ENCODE measurements around the gene ERGIC2.

DNA sequence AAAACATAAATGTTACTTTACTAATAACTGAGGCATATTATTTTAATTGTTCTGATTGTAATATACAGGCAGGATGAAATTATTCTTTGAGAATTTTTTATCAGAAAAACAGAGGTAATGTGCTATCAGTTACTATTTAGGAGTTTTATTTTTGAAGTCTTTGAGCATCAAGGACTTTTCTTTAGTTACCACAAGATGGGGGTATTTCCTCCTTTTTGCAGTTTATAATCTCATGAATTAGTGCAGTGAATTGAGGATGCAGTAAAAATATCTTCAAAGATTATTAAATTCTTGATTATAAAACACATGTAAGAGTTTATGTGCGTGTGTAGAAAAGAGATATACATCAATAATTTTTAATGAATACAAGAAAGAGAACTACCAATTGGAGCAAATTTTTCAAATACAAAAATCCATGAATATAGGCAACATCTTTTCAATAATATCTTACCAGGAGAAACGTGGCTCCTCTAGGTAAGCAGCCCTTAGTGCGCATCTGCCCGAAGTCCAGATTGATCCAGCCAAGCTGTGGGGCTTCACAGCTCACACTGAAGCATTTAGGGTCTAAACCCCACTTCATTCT lies 71.6 kb downstream of the ERGIC2 start:
- no peak for TF ChIP-seq POLR2AphosphoS5 (IDR thresholded peaks at IDR 0.05; ENCODE audit: borderline replicate concordance, low read depth, low read length)
- no peak for TF ChIP-seq EZH2 (IDR thresholded peaks at IDR 0.05)
- TF ChIP-seq FOXP2 (optimal IDR thresholded peaks at IDR 0.05; ENCODE audit: control extremely low read depth, extremely low read length, insufficient read depth) = no peak

Measured in SK-N-MC (cell line).